GM04503 (cell line): Measurements from ENCODE around the gene BHLHE40.

ENCODE experiments used
- DNase-seq: peaks from one replicate; pipeline ENCODE4 v3.0.0-alpha.2; 2012; ENCODE audit warnings: low read depth

Gene BHLHE40

DNA sequence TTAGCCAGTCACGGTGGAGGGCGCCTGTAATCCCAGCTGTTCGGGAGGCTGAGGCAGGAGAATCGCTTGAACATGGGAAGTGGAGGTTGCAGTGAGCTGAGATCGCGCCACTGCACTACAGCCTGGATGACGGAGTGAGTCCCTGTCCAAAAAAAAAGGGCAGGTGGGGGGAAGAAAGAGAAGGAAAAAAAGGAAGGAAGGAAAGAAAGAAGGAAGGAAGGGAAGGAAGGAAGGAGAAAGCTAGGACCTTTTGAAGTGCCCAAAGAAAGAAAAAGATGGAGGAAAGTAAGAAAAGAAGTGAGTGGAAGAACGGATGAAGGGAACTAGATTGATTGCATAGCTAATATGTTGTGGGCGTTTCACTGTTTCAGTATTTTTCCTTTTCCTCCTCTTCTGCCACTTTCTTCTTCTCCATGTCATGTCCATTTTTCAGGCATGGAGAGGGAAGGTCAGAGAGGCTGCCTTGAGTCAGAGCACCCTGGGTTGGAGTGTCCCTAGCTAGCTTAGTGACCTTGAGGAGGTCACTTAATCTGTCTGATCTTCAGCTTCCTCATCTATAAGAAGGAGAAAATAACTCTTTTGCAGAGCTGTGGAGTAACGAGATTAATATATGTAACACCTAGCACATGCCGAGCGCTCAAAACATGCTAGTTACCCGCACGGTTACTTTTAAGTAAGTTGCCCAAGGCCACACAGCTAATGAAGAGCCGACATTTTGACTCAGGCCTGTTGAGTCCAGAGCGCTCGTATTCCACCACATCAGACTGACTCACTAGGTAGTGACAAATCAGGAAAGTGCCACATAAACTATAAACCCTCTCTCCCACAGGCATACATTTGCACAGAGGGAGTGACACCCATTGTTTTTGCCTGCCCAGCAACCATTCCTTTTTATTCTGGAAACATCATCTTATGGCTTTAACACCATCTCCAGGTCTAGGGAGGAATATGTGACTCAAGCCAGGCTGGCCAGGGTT, 42.2 kb downstream of the BHLHE40 start:
- DNase-seq, result peak; percentile 41

- DNase-seq, result no peak
Observed at GRCh38 chr3:5022187-5022965, 43.1 kb downstream of the BHLHE40 start.

DNA sequence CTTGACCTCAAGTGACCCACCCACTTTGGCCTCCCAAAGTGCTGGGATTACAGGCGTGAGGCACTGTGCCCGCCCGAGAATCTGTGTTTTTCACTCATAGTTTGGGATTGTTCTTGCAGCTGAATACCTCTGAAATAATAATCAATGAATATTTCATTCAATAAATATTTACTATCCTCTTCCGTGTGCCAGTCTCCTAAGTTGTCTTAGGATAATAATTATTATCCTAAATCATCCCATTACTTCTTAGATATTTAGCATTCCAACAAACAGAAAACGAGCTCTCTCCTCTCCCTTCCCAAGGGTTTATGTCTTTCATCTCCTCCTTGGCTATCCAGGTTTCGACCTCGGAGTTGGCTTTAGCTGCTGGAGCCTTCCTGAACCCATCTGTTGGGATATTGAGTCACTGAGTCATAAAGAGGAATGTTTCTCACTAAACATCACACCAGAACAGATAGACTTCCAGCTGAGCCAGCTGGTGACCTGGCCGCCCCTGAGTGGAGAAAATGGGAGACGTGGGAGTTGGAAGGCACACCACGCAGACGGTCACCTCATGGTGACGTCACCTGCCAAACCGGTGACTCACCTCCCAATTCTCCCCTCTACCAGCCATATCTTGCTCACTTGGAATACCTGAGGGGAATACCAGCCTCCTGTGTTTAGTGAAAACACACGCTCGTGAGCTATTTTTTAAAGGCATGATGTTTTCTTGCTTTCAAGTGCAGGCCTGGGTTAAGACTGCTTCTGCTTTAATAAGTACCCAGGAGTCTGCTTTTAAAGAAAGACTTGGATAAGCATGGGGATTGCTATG, 43.9 kb downstream of the BHLHE40 start:
- DNase-seq, result peak; percentile 90

DNA sequence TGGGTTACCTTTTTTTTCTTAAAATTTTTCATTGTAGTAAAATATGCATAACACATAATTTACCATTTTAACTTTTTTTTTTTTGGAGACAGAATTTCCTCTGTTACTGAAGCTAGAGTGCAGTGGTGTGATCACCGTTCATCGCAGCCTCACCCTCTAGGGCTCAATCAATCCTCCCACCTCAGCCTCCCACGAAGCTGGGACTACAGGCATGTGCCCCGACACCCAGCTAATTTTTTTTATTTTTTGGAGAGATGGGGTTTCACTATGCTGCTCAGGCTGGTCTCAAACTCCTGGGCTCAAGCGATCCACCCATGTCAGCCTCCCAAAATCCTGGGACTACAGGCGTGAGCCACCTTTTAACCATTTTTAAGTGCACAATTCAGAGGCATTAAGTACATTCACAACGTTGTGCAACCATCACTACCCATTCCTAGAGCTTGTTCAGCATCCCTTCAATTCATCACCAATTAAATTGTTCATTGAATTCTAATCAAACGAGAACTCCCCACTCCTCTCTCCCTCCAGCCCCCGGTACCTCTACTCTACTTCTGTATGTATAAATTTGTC, 44.6 kb downstream of the BHLHE40 start:
- DNase-seq, result no peak

DNA sequence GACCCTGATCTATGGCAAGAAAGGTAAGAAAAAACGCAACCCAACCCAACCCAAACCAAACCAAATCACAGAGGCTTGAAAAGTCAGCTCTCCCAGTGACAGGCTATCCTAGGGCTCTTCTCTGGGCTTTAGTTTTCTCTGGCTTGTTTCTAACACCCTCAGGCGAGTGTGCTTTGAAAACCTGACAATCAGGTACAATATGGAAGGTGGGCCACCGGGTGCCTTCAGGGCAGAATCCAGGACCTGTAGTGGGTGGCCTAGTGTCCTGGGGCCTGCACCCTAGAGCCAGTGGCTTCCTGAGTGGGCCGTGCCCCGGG, 46.8 kb downstream of the BHLHE40 start:
- DNase-seq, result no peak

DNA sequence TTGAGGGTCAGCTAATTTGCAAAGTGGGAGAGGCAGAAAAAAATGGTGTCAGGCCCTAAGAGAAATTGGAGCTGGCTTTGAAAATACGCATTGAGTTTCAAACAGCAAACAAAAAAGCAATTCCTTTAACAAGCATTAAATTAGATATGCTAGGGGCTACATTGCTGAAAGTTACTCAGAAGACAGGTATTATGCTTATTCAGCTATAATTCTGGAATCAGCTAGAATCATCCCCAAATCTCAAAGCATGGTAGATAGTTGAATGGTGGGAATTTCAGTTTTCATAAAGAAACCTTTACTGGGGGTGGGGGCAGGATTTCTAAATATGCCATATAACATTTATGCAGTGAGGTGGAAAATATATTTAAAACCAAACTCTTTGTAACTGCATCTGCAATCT, 50.5 kb downstream of the BHLHE40 start:
- DNase-seq, result no peak

DNA sequence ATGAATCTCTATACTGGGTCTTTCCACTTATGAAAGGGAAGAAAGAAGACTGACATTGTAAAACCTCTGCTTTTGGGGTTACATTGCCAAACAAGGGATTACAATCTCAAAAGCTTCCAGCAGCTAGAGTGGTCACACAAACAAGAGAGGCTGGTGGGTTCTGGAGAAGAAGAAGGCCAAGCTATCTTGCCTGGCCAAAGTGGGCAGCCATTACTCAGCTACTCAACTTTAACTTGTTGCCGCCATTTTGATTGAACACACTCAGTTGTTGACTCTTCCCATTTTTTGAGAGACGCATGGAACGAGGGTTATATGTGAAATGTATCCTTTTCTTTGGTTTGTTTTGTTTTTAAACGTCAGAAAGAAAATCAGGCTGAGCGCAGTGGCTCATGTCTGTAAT, 50.9 kb downstream of the BHLHE40 start:
- no peak for DNase-seq

GRCh38 chr3:5032844-5033243, 53.6 kb downstream of the BHLHE40 start:
- DNase-seq, result no peak
